ENCODE data around the gene RNU1-4. TPM values are rescaled to one million over a fixed set of nuclear protein-coding genes. Genes with fewer than 3 reads are reported as not detected.
"Not testable (repeated sequence)": the region's sequence is repeated elsewhere in the genome, so short reads cannot be mapped to it uniquely, and the experiment has no call there.

The RNU1-4 gene
- total RNA-seq, 1 donor from 2014 or later = 3,042 TPM

DNA sequence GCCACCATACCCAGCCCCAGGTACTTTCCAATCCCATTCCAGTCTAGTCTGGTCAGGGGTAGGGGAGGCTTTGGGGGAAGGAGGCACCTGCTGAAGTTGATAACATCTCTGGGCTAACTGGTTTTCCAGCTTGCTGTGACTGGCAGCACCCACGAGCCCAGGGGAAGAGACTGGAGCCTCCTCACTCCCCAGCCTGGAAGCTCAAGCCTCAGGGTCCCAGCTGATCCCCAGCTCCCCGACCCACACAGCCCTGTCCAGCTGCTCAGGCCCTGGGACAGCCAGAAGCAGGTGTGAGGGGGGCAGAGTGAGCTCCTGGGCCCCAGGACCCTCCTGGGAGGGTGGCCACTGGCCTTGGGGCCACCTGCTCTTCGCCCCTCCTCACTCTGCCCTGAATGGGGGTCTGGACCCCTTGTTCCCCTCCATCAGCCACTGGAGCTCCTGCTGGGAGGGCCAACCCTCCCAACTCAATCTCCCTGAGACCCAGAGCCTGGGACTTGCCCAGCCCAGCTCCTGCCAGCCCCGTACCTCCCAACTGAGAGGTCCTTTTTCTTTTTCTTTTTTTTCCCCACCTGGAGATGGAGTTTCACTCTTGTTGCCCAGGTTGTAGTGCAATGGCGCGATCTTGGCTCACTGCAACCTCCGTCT is 23.5 kb upstream of the RNU1-4 start:
- no peak overlapping the region for H3K27ac Mint-ChIP-seq (ENCODE audit: unreplicated experiment)
- no peak overlapping the region for H3K4me3 Mint-ChIP-seq
- TF ChIP-seq, protein P1, sequence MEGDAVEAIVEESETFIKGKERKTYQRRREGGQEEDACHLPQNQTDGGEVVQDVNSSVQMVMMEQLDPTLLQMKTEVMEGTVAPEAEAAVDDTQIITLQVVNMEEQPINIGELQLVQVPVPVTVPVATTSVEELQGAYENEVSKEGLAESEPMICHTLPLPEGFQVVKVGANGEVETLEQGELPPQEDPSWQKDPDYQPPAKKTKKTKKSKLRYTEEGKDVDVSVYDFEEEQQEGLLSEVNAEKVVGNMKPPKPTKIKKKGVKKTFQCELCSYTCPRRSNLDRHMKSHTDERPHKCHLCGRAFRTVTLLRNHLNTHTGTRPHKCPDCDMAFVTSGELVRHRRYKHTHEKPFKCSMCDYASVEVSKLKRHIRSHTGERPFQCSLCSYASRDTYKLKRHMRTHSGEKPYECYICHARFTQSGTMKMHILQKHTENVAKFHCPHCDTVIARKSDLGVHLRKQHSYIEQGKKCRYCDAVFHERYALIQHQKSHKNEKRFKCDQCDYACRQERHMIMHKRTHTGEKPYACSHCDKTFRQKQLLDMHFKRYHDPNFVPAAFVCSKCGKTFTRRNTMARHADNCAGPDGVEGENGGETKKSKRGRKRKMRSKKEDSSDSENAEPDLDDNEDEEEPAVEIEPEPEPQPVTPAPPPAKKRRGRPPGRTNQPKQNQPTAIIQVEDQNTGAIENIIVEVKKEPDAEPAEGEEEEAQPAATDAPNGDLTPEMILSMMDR (conservative IDR thresholded peaks at IDR 0.05) = no peak
- H3K36me3 Mint-ChIP-seq (ENCODE audit: low read depth) = no peaks in the 10 kb centered on the region
- DNase-seq (ENCODE audit: low read depth, low spot score) = no peak
- H3K4me1 Mint-ChIP-seq = peaks cover 9% of the 10 kb centered on the region
- H3K27me3 Mint-ChIP-seq (ENCODE audit: low read depth) = peaks cover 5% of the 10 kb centered on the region
- no peaks in the 10 kb centered on the region for H3K9me3 Mint-ChIP-seq

DNA sequence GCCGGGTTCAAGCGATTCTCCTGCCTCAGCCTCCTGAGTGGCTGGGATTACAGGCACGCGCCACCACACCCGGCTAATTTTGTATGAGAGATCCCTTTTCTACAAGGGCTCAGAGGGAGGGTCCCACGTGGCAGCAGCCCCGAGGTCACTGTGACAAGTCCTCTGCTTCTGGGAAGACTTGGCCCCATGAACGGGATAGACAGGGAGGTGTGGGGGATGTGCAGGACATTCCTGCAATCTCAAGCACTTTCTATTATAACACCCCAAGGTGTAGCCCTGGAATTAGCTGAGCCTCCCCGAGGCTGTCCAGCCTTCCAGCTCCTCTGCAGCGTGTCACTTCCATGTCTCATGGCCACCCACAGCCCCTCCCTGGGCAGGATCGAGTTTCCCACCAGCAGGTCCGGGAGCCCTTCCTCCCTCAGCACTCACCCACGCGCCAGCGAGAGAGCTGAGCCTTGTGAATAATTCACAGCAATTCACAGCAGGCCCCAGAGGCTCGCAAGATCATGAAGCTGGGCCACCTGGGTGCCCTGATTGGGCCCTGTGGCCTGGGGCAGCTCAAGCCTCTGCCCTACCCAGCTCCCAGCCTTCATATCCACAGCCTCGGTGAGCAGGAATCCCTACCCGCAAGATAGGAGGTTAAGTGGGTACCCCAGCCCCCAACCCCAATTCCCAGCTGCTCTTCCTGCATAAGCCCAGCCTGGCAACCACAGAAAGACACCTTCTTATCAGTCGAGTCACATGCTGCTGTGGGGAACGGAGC is 22.8 kb upstream of the RNU1-4 start:
- no peak overlapping the region for H3K27ac Mint-ChIP-seq (ENCODE audit: unreplicated experiment)
- H3K9me3 Mint-ChIP-seq = no peaks in the 10 kb centered on the region
- peaks cover 5% of the 10 kb centered on the region for H3K27me3 Mint-ChIP-seq (ENCODE audit: low read depth)
- TF ChIP-seq, protein P1 (conservative IDR thresholded peaks at IDR 0.05) = no peak
- no peak overlapping the region for H3K4me3 Mint-ChIP-seq
- H3K36me3 Mint-ChIP-seq (ENCODE audit: low read depth) = no peaks in the 10 kb centered on the region
- H3K4me1 Mint-ChIP-seq = peaks cover 9% of the 10 kb centered on the region
- no peak for DNase-seq (ENCODE audit: low read depth, low spot score)

DNA sequence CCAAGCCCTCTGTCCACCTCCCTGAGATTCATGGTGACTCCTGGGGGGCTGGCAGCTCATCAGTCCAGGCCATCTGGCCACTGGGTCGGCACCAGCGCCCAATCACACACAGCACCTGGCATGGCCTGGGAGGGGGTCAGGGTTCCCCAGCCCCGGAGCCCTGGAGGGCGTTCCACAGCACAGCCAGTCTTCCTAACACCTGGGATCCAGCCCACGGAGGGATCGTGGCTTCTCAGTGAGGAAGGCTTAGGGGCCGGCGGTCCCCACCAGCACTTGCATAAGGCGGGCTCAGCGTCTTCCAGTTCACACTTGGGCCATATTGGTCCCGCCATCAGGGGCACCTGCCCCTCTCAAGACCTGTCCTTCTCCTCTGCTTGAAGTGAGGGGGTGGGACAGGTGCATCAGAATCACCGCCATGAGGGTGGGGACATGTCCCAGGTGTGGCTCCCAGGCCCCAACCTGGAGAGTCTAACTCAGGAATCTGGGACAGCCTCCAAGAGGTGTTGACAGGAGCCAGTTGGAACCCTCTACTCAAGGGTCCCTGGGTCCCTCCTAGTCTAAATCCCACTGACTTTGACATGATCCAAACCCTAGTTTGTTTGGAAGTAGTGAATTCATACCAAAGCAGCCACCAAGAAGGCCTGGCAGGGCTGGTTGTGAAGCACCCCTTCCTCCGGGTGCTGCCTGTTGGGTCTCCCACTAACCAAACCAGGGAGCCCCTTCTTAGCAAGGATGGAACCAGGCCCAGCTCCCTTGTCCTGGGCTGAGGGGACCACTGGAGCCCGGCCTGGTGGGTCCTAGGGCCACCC is 22.0 kb upstream of the RNU1-4 start:
- not testable (repeated sequence) for H3K27me3 Mint-ChIP-seq (ENCODE audit: low read depth); H3K36me3 Mint-ChIP-seq (ENCODE audit: low read depth); H3K4me1 Mint-ChIP-seq; H3K9me3 Mint-ChIP-seq; H3K4me3 Mint-ChIP-seq; DNase-seq (ENCODE audit: low read depth, low spot score); H3K27ac Mint-ChIP-seq (ENCODE audit: unreplicated experiment)

DNA sequence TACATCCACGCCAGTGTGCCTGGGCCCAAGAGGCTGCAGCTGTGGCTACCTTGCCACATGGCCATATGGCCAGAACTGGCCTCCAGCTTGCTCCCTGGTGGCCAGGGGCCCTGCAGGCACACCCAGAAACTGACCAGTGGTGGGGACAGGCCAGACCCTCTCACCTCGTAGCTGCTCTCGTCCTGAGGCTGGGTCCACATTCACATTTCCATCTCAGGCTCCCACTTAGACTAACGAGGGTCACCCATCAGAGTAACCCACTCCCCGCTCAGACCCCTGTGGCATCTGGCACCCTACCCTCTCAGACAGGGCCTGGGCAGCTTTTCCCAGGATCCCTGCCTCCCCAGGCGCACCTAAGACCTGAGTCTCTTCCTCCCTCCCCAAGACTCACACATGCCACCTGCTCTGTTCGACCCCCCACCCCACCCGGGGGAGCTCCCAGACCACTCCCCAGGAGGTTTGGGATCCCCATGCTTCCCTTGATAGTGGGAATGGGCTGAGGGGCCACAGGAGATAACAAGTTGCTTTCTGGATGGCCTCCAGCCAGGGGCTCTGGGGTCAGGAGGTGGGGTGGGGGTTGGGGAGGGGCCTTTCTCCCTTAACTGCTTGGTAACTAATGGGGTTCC is 21.3 kb upstream of the RNU1-4 start:
- H3K36me3 Mint-ChIP-seq (ENCODE audit: low read depth) = no peaks in the 10 kb centered on the region
- no peak for DNase-seq (ENCODE audit: low read depth, low spot score)
- TF ChIP-seq, protein P1 (conservative IDR thresholded peaks at IDR 0.05) = no peak
- no peak overlapping the region for H3K4me3 Mint-ChIP-seq
- peaks cover 5% of the 10 kb centered on the region for H3K27me3 Mint-ChIP-seq (ENCODE audit: low read depth)
- no peak overlapping the region for H3K27ac Mint-ChIP-seq (ENCODE audit: unreplicated experiment)
- peaks cover 9% of the 10 kb centered on the region for H3K4me1 Mint-ChIP-seq
- H3K9me3 Mint-ChIP-seq = no peaks in the 10 kb centered on the region

DNA sequence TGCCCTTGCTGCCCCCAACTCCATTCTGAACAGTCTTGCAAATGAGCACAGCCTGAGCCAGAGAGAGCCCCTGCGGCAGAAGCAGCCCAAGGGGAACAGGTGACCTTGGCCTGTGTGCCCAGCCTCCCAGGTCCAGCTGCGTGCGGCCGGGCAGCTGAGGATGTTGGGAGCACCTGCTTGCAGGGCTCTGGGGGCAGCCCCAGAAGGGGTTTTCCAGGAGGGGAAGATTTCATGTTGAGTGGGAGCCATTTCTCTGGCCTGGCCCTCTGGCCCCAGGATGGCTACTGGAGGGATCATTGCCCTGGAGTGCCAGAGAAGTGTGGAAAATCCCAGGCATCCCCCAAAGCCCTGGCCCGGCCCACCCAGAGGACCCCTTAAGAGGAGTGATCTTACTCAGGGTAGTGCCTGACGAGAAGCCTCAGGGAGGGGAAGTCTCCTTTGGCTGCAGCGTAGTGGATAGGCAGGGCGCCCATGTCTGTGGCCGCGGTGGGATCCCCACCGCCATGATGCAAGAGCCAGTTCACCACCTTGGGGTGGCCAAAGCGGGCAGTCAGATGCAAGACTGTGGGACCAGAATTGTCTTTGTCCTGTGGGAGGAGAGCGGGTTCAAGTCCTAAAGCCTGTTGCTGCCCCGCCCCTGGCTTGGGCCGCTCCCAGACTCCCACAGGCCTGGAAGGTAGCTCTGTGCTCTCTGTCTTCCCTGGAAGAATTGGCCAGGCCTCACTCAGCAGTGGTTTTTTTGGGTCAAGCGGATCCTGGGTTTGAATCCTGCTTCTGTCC is 20.6 kb upstream of the RNU1-4 start:
- no peak overlapping the region for H3K27ac Mint-ChIP-seq (ENCODE audit: unreplicated experiment)
- no peaks in the 10 kb centered on the region for H3K9me3 Mint-ChIP-seq
- H3K27me3 Mint-ChIP-seq (ENCODE audit: low read depth) = peaks cover 5% of the 10 kb centered on the region
- DNase-seq (ENCODE audit: low read depth, low spot score) = no peak
- H3K36me3 Mint-ChIP-seq (ENCODE audit: low read depth) = no peaks in the 10 kb centered on the region
- no peak overlapping the region for H3K4me3 Mint-ChIP-seq
- peaks cover 9% of the 10 kb centered on the region for H3K4me1 Mint-ChIP-seq
- TF ChIP-seq, protein P1 (conservative IDR thresholded peaks at IDR 0.05) = no peak
